Activated naive CD8-positive, alpha-beta T cell treated with anti-CD3 and anti-CD28 coated beads, Interleukin-2, amount 10 ng/mL, durations not matched to agents 7 days and 5 days (primary cell): ENCODE data around the gene CRPPA. TPM values are rescaled to one million over a fixed set of nuclear protein-coding genes. Genes with fewer than 3 reads are reported as not detected.

Experiments
- ATAC-seq: fragments of 150-1000 bp; cut with Tn5 transposase; one replicate; pipeline ENCODE4 v1.10.0; 2021; ENCODE audit warnings: low read depth, moderate library complexity
- POLR2A ChIA-PET: fragments of 350-600 bp; sonication (Branson Sonifier 250); formaldehyde crosslinking; loops from one replicate; lab custom pipeline; 2021; ENCODE audit warnings: antibody characterized with exemption; lab: Charles Lee
- DNase-seq: peaks from one replicate; pipeline ENCODE4 v3.0.0; 2021
- H3K27ac Mint-ChIP-seq: one replicate; pipeline ENCODE4 v1.8.0; 2022; ENCODE audit warnings: mild to moderate bottlenecking, mixed read lengths
- H3K27me3 Mint-ChIP-seq: one replicate; pipeline ENCODE4 v1.8.0; 2022; ENCODE audit warnings: mild to moderate bottlenecking, moderate library complexity, mixed read lengths
- H3K36me3 Mint-ChIP-seq: one replicate; pipeline ENCODE4 v1.8.0; 2021; ENCODE audit warnings: mild to moderate bottlenecking, mixed read lengths
- H3K4me1 Mint-ChIP-seq: one replicate; pipeline ENCODE4 v1.8.0; 2021; ENCODE audit warnings: mixed read lengths
- H3K4me3 Mint-ChIP-seq: one replicate; pipeline ENCODE4 v1.8.0; 2022; ENCODE audit warnings: mild to moderate bottlenecking, moderate library complexity, mixed read lengths
- H3K9me3 Mint-ChIP-seq: one replicate; pipeline ENCODE4 v1.8.0; 2021; ENCODE audit warnings: mixed read lengths
- total RNA-seq, 2 experiments: library from RNA; stranded (reverse); gene quantifications; one replicate each; pipeline ENCODE4 v1.2.3, GENCODE V29; 2021

The CRPPA gene
- total RNA-seq, 2 experiments from 2014 or later: 0.89 to 1.1 TPM

DNA sequence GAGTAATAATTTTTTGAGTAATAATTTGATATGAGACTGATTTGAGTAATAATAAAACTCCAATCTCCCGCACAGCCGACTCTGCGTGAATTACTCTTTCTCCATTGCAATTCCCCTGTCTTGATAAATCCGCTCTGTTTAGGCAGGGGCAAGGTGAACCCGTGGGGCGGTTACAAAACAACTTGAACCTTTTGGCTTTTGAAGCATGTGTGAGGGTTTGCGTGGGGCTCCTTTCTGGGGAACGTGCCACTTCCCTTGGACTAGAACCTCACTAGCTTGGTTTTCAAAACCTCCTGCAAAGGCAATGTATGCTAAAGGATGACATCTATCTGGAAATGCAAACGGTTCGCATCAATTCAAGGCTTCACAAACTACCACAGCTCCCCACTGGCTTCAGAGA lies 1.5 kb downstream of the CRPPA start:
- peak overlapping the region; percentile 97 for H3K27ac Mint-ChIP-seq
- no peaks in the 10 kb centered on the region for H3K27me3 Mint-ChIP-seq
- peaks cover 6% of the 10 kb centered on the region for H3K36me3 Mint-ChIP-seq
- ATAC-seq (no peak), DNase-seq (no peak)
- peaks cover 15% of the 10 kb centered on the region for H3K4me1 Mint-ChIP-seq
- POLR2A ChIA-PET: interaction anchor here (1.0 to 2.7 kb wide), 5 partner anchors 145 to 228 kb away, joined by 3 to 23 read pairs (median 11); partner anchors contain the start of genes ANKMY2 and BZW2
- peak overlapping the region; percentile 90 for H3K4me3 Mint-ChIP-seq
- H3K9me3 Mint-ChIP-seq: peaks cover 7% of the 10 kb centered on the region

GRCh38 chr7:16419126-16419525 lies 2.2 kb downstream of the CRPPA start:
- peak overlapping the region; percentile 97 for H3K27ac Mint-ChIP-seq
- ATAC-seq (no peak), DNase-seq (no peak)
- POLR2A ChIA-PET: interaction anchor here (2.0 kb wide), 1 partner anchor 145 kb away, joined by 14 read pairs; no protein-coding TSS in a partner anchor
- peaks cover 6% of the 10 kb centered on the region for H3K36me3 Mint-ChIP-seq
- peaks cover 7% of the 10 kb centered on the region for H3K9me3 Mint-ChIP-seq
- H3K4me1 Mint-ChIP-seq: peaks cover 15% of the 10 kb centered on the region
- H3K27me3 Mint-ChIP-seq: no peaks in the 10 kb centered on the region
- H3K4me3 Mint-ChIP-seq: no peak overlapping the region

DNA sequence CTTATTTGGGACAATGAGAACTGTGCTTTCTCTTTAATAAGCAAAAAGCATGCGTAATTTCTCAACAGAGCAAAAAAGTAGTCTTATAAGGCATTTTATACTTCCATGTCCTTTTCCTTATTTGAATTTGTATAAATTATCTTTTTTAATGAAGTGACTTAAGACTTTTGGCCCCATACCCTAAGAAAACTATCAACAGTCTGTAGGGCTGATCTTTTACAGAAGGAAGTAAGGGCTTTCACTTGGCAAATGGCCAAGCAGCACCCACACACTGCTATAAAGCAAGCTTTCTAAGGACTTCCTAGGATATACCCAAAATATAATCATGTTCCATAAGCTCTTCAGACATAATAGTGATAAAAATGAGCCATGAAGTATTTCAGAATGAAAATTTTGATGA lies 3.4 kb downstream of the CRPPA start:
- Mint-ChIP-seq H3K9me3 (peaks cover 7% of the 10 kb centered on the region), H3K27ac (no peak overlapping the region), H3K36me3 (peaks cover 8% of the 10 kb centered on the region), H3K4me1 (peaks cover 15% of the 10 kb centered on the region), H3K4me3 (no peak overlapping the region), H3K27me3 (no peaks in the 10 kb centered on the region)
- POLR2A ChIA-PET: no interaction called here
- no peak for ATAC-seq
- DNase-seq: no peak

DNA sequence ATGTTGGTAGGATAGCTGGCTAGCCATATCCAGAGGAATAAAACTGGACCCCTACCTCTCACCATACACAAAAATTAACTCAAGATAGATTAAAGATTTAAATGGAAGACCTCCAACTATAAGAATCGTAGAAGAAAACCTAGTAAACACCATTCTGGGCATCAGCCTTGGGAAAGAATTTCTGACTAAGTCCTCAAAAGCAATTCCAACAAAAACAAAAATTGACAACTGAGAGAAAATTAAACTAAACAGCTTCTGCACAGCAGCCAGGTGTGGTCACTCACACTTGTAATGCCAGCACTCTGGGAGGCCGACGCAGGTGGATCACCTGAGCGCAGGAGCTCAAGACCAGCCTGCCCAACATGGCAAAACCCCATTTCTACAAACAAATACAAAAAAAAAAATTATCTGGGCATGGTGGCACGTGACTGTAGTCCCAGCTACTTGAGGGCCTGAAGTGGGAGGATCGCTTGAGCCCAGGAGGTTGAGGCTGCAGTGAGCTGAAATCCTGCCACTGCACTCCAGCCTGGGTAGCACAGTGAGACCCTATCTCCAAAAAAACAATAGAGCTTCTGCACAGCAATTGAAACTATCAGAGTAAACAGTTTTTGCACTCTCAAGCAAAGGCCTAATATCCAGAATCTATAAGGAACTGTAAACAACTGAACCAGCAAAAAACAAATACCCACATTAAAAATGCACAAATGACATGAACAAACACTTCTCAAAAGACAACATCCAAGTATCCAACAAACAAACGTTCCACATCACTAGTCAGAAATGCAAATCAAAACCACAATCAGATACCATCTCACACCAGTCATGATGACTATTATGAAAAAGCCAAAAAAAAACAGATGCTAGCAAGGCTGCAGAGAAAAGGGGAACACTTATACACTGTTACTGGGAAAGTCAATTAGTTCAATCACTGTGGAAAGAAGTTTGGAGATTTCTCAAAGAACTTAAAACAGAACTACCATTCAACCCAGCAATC lies 4.8 kb downstream of the CRPPA start:
- POLR2A ChIA-PET: no interaction called here
- Mint-ChIP-seq H3K4me1 (peaks cover 13% of the 10 kb centered on the region), H3K27ac (no peak overlapping the region), H3K36me3 (peaks cover 8% of the 10 kb centered on the region), H3K9me3 (peaks cover 7% of the 10 kb centered on the region), H3K4me3 (no peak overlapping the region), H3K27me3 (no peaks in the 10 kb centered on the region)
- DNase-seq (no peak), ATAC-seq (no peak)

- no peak overlapping the region for H3K27ac Mint-ChIP-seq
- peaks cover 2% of the 10 kb centered on the region for H3K4me1 Mint-ChIP-seq
- H3K9me3 Mint-ChIP-seq: peaks cover 3% of the 10 kb centered on the region
- H3K36me3 Mint-ChIP-seq: peaks cover 3% of the 10 kb centered on the region
- no peak overlapping the region for H3K4me3 Mint-ChIP-seq
- POLR2A ChIA-PET: no interaction called here
- no peaks in the 10 kb centered on the region for H3K27me3 Mint-ChIP-seq
- ATAC-seq: no peak
- DNase-seq: no peak
These were observed 8.8 kb downstream of the CRPPA start for GRCh38 chr7:16412274-16413254.

- Mint-ChIP-seq H3K4me3 (no peak overlapping the region), H3K36me3 (peaks cover 1% of the 10 kb centered on the region), H3K27ac (no peak overlapping the region), H3K4me1 (no peaks in the 10 kb centered on the region), H3K27me3 (no peaks in the 10 kb centered on the region), H3K9me3 (no peaks in the 10 kb centered on the region)
- POLR2A ChIA-PET: no interaction called here
- DNase-seq (no peak), ATAC-seq (no peak)
These were observed 9.9 kb downstream of the CRPPA start for GRCh38 chr7:16411391-16411790.

- no peak overlapping the region for H3K27ac Mint-ChIP-seq
- no peak overlapping the region for H3K4me3 Mint-ChIP-seq
- ATAC-seq (no peak), DNase-seq (no peak)
- no peaks in the 10 kb centered on the region for H3K27me3 Mint-ChIP-seq
- H3K4me1 Mint-ChIP-seq: no peaks in the 10 kb centered on the region
- no peaks in the 10 kb centered on the region for H3K9me3 Mint-ChIP-seq
- peaks cover 1% of the 10 kb centered on the region for H3K36me3 Mint-ChIP-seq
- POLR2A ChIA-PET: no interaction called here
These were observed 11.6 kb downstream of the CRPPA start for GRCh38 chr7:16409777-16410176.

- Mint-ChIP-seq H3K36me3 (peaks cover 2% of the 10 kb centered on the region), H3K27ac (no peak overlapping the region), H3K4me3 (no peak overlapping the region), H3K9me3 (peaks cover 10% of the 10 kb centered on the region), H3K4me1 (no peaks in the 10 kb centered on the region), H3K27me3 (no peaks in the 10 kb centered on the region)
- POLR2A ChIA-PET: no interaction called here
- ATAC-seq (no peak), DNase-seq (no peak)
These were observed 16.7 kb downstream of the CRPPA start for GRCh38 chr7:16404636-16405035.

- DNase-seq: no peak
- POLR2A ChIA-PET: no interaction called here
These were observed 17.9 kb downstream of the CRPPA start for GRCh38 chr7:16403475-16403874.

GRCh38 chr7:16402940-16403339 lies 18.4 kb downstream of the CRPPA start:
- Mint-ChIP-seq H3K36me3 (peaks cover 2% of the 10 kb centered on the region), H3K4me1 (no peaks in the 10 kb centered on the region), H3K27me3 (no peaks in the 10 kb centered on the region), H3K27ac (no peak overlapping the region), H3K9me3 (peaks cover 13% of the 10 kb centered on the region), H3K4me3 (no peak overlapping the region)
- POLR2A ChIA-PET: no interaction called here
- no peak for ATAC-seq
- DNase-seq: no peak

More at GRCh38 chr7:16403475-16403874, 17.9 kb downstream of the CRPPA start:
- Mint-ChIP-seq H3K27ac (no peak overlapping the region), H3K9me3 (peaks cover 10% of the 10 kb centered on the region), H3K4me3 (no peak overlapping the region), H3K27me3 (no peaks in the 10 kb centered on the region), H3K36me3 (peaks cover 2% of the 10 kb centered on the region), H3K4me1 (no peaks in the 10 kb centered on the region)
- no peak for ATAC-seq

- no peak overlapping the region for H3K27ac Mint-ChIP-seq
- ATAC-seq (no peak), DNase-seq (no peak)
- H3K4me1 Mint-ChIP-seq: no peaks in the 10 kb centered on the region
- H3K4me3 Mint-ChIP-seq: no peak overlapping the region
- POLR2A ChIA-PET: no interaction called here
- no peaks in the 10 kb centered on the region for H3K27me3 Mint-ChIP-seq
- H3K36me3 Mint-ChIP-seq: peaks cover 2% of the 10 kb centered on the region
- H3K9me3 Mint-ChIP-seq: peaks cover 17% of the 10 kb centered on the region
These were observed 19.2 kb downstream of the CRPPA start for GRCh38 chr7:16402091-16402490.

DNA sequence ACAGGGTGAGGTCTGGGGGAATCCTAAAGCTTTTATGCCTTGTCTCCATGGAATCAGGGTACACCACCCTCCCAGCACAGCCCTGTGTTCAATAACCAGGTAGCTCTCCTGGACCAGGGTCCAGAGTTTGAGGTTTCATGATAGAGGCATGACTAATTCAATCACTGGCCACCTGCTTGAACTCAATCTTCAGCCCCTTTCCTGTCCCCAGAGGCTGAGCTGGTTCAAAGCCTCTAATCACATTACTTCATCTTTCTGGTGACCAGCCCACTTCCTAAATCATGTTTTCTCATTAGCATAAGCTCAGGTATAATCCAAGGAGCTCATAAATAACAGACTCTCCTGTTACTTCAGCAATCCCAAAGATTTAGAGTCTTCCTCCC lies 20.5 kb downstream of the CRPPA start:
- Mint-ChIP-seq H3K27me3 (no peaks in the 10 kb centered on the region), H3K27ac (no peak overlapping the region), H3K4me1 (no peaks in the 10 kb centered on the region), H3K4me3 (no peak overlapping the region), H3K9me3 (peaks cover 26% of the 10 kb centered on the region), H3K36me3 (peaks cover 7% of the 10 kb centered on the region)
- POLR2A ChIA-PET: no interaction called here
- no peak for DNase-seq
- no peak for ATAC-seq
